ENCODE results near the gene DHRS3. TPM values are rescaled to one million over a fixed set of nuclear protein-coding genes. Genes with fewer than 3 reads are reported as not detected.

Gene DHRS3
- total and polyA plus RNA-seq, 12 donors, result 39.9 to 93.5 (median 63.7) TPM

GRCh38 chr1:12556957-12557935 lies 60.8 kb downstream of the DHRS3 start:
- peaks cover 0 to 5% (median 0%) of the 10 kb centered on the region in 11 donors for H3K9me3 ChIP-seq
- ATAC-seq (no peak), DNase-seq (no peak)
- no peaks in the 10 kb centered on the region for H3K27me3 ChIP-seq
- no peak for TF ChIP-seq CTCF (IDR thresholded peaks at IDR 0.05)
- intact Hi-C loops (cut with DNase I), result loop anchor here in 3 of 10 donors (5.0 kb wide), 1 partner anchor 35 kb away; no protein-coding TSS in a partner anchor
- WGBS, 2 donors, result 85 to 90% methylated on average over 17 of the region's 17 CpGs
- H3K4me1 ChIP-seq, result peaks cover 9 to 50% (median 24%) of the 10 kb centered on the region in 9 donors
- no peaks in the 10 kb centered on the region for H3K36me3 ChIP-seq
- H3K27ac ChIP-seq, result peak overlapping the region; percentile 35 to 90 (median 66)
- H3K4me3 ChIP-seq, result no peak overlapping the region

DNA sequence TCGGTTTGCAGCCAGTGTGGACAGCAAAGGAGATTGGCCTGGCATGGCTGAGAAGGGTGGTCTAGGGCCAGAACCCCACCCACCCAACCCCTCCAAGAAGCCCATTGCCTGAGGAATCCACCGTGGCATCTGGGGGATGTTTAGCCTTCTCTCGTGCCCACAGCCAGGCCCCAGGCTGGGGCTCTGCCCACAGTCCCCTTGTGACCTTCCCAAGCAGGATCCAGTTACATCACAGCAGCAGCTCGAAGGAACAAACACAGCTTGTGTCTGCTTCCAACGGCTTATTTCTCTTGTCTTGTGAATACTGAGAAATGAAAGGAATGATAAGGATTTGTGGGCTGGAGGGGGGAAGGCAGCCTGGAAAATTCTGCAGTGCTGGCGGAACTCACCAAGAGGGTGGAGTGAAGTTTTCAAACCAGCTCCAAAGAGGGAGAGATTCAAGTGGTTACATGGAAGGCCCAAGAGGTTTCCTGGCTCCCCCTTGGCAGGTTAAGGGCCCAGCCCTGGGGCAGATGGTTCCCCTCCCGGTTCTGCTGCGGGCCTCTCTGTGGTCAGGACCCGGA lies 61.6 kb downstream of the DHRS3 start:
- no peak overlapping the region for H3K4me3 ChIP-seq
- intact Hi-C loops (cut with DNase I), result loop anchor here in 3 of 10 donors (5.0 kb wide), 1 partner anchor 36 kb away; no protein-coding TSS in a partner anchor
- peaks cover 9 to 57% (median 28%) of the 10 kb centered on the region in 9 donors for H3K4me1 ChIP-seq
- TF ChIP-seq CTCF (IDR thresholded peaks at IDR 0.05), result no peak
- no peaks in the 10 kb centered on the region for H3K9me3 ChIP-seq
- no peaks in the 10 kb centered on the region for H3K36me3 ChIP-seq
- DNase-seq, result peak in 1 of 2 donors; percentile 61
- peak overlapping the region; percentile 35 to 90 (median 66) for H3K27ac ChIP-seq
- no peaks in the 10 kb centered on the region for H3K27me3 ChIP-seq
- 24 to 32% methylated on average over 9 of the region's 9 CpGs for WGBS, 2 donors
- peak; percentile 41 to 68 (median 60) for ATAC-seq

- intact Hi-C loops (cut with DNase I), result loop anchor here in 3 of 10 donors (5.0 kb wide), 1 partner anchor 37 kb away; no protein-coding TSS in a partner anchor
- WGBS, 2 donors, result 92 to 94% methylated on average over 13 of the region's 13 CpGs
These were observed 62.3 kb downstream of the DHRS3 start for GRCh38 chr1:12555411-12556367.

More at GRCh38 chr1:12555411-12556367, 62.3 kb downstream of the DHRS3 start:
- Histone ChIP-seq H3K9me3 (no peaks in the 10 kb centered on the region), H3K4me3 (no peak overlapping the region), H3K36me3 (no peaks in the 10 kb centered on the region), H3K4me1 (peaks cover 9 to 57% (median 28%) of the 10 kb centered on the region in 9 donors), H3K27ac (peak overlapping the region; percentile 35 to 90 (median 66)), H3K27me3 (no peaks in the 10 kb centered on the region)
- ATAC-seq (peak in 3 of 8 donors; percentile 2 to 21 (median 2)), DNase-seq (no peak)
- no peak for TF ChIP-seq CTCF (IDR thresholded peaks at IDR 0.05)
